Suppressor macrophage treated with lipopolysaccharide for 4 hours (primary cell): Measurements from ENCODE around the gene PER3.
A peak's percentile ranks its signal among the peaks of the same experiment; 100 is the strongest.

Experiments
- DNase-seq: peaks from one replicate; pipeline ENCODE4 v3.0.0-alpha.2; 2020

PER3 gene

GRCh38 chr1:7839526-7839925 is 55.4 kb downstream of the PER3 start:
- no peak for DNase-seq

DNA sequence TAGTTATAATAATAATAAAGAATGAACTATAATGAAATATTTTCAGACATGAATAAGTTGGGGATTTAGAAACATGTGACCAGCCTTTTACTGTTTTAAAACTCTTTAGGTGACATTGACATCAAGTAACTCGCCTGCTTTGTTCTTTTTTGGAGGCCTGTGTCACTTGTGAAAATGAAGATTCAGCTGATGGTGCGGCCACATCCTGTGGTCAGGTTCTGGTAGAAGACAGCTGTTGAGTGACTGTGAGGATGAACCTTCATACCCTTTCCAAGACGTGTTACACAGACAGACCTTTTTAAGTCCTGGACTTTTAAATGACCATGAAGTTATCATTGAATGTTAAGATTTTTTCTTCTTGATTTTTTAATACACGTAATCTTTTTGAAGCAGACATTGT is 58.4 kb downstream of the PER3 start:
- no peak for DNase-seq

- DNase-seq, result no peak
These were observed 61.7 kb downstream of the PER3 start for GRCh38 chr1:7845761-7846160.

- no peak for DNase-seq
These were observed 62.6 kb downstream of the PER3 start for GRCh38 chr1:7846656-7847055.

GRCh38 chr1:7847599-7847998 is 63.5 kb downstream of the PER3 start:
- no peak for DNase-seq

DNA sequence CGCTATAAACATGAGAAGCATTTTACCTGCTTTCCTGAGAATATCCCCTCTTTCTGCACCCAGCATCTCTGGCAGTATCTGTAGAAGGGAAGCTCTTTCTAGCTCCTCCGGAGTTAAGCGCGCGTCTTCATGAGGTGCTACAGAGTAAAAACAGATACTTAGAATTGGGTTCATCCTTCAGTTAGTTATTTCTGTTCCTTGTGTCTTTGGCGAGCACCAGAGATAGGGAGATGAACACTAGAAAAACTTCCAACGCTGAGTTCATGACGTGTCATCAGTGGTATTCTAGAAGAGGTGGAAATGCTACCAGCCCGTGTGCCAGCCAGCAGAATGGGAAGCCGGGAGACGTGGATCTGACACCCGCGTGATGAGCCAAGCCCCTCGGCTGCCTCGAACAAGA is 66.7 kb downstream of the PER3 start:
- DNase-seq, result no peak

- no peak for DNase-seq
These were observed 69.0 kb downstream of the PER3 start, which contains the start of gene UTS2 for GRCh38 chr1:7852804-7853683. Gene UTS2 (minus strand): TSS chr1:7853065. CDS start chr1:7853003, 62 bp downstream.

DNA sequence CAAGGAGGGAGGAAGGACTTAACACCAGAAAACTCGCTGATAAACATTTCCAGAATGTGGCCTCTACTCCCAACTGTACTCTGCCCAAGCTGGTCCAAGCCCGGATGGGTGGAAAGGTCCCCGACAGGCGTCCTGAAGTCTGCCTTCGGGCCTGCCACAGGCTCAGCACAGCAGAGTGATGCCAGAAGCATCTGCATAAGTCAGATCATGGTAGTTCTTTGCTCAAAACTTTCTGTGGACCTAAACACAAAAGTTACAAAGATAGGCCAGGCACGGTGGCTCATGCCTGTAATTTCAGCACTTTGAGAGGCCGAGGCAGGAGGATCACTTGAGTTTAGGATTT is 69.6 kb downstream of the PER3 start:
- DNase-seq, result no peak

DNA sequence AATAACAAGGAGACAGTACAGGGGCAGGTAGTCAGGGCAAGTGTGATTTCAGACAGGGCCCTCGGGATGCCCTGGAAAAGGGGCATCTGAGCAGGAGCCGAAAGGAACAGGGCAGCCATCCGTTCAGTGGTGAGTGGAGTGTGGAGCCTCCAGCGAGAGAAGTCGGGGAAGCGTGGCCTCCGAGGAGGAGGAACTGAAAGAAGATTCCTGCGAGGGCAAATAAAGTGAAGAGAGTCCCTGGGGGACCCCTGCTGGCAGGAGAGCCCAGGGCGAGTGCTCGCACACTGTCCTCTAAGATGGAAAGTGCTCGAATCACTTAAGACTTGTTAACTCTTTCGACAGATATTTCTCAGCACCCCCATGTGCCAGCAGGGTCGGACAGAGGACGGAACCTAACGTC is 72.3 kb downstream of the PER3 start:
- peak; percentile 60 for DNase-seq

- DNase-seq, result no peak
These were observed 72.9 kb downstream of the PER3 start for GRCh38 chr1:7857000-7857399.

- DNase-seq, result no peak
These were observed 73.9 kb downstream of the PER3 start for GRCh38 chr1:7857985-7858384.

- DNase-seq, result no peak
These were observed 75.3 kb downstream of the PER3 start for GRCh38 chr1:7859406-7859805.

DNA sequence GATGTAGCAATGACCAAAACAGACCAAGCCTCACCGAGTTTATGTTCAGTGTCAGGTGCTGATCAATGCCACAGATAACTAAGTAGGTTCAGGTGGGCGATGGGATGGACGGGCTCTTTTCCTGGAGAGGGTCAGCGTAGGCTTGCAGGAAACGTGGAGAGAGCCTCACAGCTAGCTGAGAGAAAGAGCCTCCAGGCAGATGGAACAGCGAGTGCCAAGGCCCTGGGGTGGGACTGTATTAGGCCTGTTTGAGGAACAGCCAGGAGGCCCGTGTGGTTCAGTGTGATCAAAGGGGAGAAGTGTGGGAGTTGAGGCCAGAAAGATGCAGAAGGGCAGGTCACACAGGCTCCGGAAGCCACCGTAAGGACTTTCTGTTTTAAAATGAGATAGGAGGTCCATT is 76.0 kb downstream of the PER3 start:
- no peak for DNase-seq

DNA sequence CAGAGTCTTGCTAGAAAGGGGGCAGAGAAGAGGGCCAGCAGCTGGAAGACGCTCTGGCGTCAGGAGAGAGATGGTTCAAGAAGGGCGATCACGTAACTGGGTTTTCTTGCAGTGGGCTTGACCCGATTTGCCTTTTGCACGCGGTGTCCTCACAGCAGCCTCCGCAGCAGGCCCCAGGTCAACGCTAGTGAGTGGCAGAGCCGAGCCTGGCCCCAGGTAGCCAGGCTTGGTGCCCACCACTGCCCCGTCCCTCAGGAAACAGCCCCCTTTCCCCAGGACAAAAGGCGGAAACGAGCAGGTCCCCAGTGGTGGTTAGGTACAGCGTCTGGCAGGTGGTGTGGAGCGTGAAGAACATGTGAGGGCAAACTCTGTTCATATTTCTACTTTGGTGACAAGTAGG is 77.4 kb downstream of the PER3 start:
- DNase-seq, result no peak

DNA sequence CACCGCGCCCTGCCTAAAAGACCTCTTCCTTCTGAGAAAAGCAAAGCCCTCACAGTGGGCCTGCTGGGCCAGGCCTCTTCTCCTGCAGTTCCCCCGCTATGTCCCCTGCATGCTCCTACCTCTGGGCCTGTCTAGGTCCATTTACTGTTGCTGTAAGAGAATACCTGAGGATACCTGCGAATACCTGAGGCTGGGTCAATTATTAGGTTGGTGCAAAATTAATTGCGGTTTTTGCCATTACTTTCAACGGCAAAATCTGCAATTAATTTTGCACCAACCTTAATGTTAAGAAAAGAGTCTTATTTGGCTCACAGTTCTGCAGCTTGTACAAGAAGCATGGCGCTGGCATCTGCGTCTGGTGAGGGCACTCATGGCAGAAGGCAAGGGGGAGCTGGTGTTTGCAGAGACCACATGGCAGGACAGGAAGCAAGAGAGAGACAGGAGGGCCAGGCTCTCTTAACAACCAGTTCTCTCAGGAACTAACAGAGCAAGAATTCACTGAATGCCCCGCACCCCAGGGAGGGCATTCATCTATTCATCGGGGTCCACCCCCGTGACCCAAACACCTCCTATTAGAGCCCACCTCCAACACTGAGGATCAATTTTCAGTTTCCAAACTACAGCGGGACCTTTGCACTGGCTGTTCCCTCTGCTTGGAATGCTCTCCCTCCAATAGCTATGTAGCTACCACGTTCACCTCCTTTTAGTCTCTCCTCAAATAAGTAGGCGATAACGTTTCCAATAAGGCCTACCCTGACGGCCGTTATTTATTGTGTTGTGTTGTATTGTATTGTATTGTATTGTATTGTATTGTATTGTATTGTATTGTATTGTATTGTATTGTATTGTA is 78.3 kb downstream of the PER3 start:
- no peak for DNase-seq

GRCh38 chr1:7863756-7864328 is 79.8 kb downstream of the PER3 start:
- DNase-seq, result no peak

DNA sequence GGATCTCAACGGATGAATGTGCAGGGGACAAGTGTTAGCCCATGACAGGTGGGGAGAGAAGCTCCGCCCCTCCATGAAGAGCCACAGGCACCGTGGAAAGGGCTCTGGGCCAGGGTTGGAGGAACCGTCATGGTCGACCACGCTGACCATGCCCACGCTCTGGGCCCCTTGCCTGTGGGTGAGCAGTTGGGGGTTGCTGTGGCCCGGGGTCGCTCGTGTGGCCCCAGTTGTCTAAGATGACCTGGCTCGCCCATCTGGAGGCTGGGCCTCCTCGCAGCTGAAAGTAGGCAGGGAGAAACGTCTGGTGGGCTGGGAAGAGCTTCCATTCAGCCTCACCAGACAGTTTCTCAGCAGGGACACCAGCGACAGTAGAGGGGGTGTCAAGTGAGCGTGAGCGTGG is 81.9 kb downstream of the PER3 start:
- no peak for DNase-seq

DNA sequence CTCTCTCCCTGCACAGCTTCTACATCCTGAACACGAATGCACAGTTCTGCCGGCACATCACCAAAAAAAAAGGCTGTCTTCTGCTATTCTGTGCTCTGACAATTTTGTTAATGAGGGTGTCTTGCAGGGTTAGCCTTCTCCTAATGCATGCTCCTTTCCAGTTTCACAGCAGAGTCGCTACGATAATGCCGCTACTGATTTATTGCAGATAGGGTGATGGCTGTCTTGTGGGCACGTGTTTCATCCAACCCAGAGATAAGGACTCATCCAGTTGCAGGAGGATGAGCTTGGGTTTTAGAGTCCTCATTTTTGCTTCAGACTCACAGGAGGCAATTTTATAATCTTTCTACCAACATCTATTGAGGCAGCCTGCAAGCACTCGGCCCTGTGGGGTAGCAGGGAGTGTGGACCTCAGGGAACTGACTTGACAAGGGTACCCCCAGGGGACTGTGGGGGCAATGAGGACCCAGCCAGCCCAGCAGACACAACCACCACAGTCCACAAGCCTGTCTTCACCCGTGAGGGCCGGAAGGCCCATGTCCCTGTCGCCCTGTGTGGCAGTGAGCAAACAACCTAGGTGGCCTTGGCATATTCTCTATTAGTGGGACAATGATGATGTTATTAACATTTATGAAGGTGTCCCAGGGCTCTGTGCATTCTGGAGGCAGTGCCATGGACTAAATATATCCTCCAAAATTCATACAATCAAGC is 84.1 kb downstream of the PER3 start:
- DNase-seq, result no peak

DNA sequence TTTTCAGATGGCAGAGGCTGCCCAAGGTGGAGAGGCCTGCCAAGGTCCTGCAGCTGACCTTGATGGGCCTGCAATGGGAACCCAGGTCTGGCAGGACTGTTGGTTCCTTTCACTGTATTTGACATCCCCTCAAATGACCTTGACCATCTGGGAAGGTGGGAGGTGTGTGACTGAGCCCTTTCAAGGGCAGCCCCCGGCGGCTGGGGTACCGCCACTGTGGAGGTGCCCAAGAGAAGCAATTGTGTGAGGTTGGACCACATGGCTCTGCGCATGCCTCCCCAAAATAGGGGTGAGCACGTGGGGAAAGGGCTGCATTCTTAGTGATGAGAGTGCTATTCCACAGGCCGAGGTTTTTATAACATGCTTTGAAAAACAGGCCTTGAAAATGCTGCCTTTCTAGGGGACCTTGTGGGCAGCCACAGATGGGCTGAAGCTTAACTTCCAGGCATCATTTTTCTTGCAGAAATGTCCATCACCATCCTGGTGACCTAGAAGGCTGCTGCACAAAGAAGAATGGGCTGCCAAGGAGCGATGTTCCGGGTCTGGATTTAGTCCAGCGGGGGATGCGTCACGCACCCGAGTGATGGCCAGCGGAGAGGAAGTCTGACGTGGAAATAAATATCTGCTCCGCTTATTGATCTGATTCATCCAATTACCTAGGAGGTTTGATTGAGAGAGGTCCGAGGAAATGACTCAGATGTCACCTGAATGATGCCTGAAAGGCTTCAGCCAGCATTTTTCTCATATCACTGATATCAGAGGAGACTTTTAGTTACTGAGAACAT is 85.2 kb downstream of the PER3 start:
- no peak for DNase-seq

DNA sequence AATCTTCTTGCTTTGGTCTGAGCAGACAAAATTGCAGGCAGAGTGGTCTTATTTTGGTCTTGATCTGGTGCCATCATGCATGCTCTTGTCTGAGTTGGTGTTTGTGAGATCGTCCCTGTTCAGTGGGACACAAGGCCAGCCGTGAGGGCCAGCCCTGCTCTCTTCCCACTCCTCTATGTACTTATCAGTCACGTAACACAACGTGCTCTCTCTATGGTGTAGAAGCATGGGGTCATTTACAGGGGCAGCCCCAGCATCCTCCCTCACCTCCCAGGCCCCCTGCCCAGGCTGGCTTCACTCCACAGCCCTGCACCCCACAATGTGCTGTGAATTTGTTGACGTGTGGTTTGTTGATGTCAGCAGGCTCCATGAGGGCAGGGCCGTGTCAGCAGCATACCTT is 87.0 kb downstream of the PER3 start:
- no peak for DNase-seq

DNA sequence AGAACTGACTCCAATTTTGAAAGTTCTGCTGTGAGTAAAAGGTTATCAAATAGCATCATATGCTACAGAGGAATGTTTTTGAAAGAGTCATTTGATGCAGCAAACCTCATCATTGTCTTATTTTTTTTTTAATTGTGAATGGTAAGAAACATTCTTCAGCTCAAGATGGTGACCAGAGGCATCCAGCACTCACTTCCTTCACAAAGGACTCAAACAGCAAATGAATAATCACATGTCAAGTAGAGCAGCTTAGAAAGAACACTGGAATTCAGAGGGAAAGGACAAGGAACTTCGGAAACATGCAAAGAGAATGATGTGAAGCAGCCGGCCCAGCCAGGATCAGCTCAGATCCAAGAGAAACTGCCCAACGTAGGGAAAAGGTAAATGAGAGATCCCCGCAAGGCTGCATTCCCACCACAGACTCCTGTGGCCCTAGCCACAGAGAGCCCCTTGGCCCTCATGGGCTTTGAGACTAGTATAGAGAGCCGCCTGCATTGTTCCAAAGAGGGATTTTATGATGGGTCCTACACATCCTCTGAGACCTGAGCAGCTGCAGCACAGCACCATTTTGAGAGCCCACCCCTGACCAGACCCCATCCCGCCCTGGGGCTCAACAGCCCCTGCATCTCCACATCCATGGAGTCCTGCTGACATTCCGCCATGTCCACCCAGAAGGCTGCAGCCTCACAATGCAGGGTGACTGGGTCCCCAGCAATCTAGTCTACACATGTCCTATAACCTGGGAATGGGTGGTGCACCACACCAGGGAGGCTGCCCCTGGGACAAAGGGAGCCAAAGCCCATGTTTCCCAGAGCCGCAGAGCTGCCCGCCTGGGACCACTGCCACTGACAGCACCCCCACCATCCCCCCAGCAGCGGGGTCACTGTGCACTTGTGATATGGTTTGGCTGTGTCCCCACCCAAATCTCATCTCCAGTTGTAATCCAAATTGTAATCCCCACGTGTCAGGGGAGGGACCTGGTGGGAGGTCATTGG is 90.0 kb downstream of the PER3 start:
- DNase-seq, result no peak
